Effector CD4-positive, alpha-beta T cell (primary cell): ENCODE measurements around the gene LRRTM4.
"Not testable (repeated sequence)": the region's sequence is repeated elsewhere in the genome, so short reads cannot be mapped to it uniquely, and the experiment has no call there.

Experiments
- DNase-seq: peaks from one replicate; pipeline ENCODE4 v3.0.0-alpha.2; 2020

LRRTM4 gene

DNA sequence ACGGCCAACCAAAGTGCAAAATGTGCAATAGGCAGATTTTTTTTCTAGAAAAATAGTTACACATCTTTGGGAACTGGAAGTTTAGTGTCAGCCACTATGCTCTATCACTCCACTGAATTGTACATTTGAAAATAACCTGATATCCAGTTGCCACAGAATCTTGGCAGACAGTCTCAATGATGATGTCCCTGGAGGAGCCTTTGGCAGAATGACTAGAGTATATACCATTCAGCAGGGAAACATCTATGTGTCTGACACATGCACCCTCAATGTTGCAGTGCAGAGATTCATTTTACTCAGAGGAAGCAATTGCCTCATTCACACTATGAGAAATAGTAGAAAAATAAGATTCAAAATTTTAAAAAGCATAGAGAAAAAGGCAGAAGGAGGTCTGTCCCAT is 475.8 kb downstream of the LRRTM4 start:
- DNase-seq: no peak

DNA sequence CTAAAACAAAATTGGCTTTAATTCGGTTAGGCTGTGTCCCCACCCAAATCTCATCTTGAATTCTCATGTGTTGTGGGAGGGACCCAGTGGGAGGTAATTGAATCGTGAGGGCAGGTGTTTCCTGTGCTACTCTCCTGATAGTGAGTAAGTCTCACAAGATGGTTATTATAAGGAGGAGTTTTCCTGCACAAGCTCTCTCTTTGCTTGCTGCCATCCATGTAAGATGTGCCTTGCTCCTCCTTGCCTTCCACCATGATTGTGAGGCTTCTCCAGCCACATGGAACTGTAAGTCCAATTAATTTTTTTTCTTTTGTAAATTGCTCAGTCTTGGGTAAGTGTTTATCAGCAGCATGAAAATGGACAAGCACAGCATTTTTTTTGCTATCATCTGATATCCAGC is 476.7 kb downstream of the LRRTM4 start:
- DNase-seq: not testable (repeated sequence)

DNA sequence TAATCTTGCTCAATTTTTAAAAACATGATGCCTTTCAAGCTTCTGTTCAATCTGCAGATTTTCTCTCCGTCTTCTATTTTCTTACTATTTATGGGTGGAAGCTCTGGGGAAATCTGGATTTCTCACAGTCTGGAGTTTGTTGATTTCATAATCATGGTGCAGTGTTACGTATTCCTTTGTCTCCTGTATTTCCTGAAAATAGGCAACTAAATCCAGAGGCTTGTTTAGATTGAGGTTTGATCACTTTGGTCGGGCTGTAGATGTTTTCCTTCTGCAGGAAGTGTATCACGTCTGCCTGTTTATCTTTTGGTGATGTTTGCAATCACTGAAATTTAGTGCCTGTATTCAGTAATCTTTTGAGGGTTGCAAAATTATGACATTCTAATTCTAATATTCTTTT is 487.7 kb downstream of the LRRTM4 start:
- no peak for DNase-seq

DNA sequence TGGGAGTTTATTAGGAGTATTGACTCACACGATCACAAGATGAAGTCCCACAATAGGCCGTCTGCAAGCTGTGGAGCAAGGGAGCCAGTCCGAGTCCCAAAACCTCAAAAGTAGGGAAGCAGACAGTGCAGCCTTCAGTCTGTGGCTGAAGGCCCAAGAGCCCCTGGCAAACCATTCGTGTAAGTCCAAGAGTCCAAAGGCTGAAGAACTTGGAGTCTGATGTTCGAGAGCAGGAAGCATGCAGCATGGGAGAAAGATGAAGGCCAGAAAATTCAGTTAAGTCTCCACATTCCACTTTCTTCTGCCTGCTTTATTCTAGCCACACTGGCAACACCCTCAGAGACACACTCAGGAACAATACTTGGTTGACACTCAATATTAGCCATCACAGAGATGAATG is 492.9 kb downstream of the LRRTM4 start:
- not testable (repeated sequence) for DNase-seq

DNA sequence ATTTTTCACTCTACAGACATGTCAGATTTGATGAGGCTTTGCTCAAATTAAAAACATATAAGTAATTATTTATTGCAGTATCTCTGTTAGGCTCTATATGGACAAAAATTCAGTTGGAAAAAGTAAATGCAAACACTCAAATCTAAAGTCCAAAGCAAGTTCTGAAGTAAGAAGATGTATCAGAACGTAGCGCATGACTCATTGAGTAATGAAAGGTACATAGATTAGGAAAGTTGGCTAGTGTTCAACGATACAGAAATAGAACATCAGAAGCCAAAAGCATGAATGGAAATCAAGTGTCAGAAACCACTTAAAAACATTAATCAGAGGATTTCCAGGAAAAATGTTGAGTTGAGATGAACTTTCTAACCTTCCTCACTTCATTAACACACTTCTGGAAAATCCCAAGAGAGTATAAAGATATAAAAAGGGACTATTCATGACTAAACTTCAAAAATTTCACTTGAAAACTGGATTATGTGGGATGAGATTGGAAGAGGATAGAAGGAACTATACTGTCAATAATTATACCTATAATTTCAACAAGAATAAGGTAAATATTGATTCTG is 494.1 kb downstream of the LRRTM4 start:
- DNase-seq: no peak

DNA sequence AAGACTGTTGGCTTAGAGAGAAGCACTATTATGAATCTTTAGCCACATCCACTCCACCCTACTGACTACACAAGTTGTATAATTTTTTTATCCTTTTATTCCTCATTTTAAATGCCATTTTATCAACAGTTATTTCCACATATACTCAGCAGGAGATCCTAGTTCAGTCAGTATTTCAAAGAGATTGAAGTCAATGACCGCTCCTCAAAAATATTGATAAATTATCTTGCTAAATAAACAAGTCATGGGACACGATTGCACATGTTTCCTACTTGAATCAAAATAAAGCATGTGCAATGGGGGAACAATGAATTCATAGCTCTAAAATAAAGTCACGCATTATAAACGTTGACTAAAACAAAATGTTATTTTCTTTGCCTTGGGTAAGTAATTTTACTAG is 496.5 kb downstream of the LRRTM4 start:
- no peak for DNase-seq

DNA sequence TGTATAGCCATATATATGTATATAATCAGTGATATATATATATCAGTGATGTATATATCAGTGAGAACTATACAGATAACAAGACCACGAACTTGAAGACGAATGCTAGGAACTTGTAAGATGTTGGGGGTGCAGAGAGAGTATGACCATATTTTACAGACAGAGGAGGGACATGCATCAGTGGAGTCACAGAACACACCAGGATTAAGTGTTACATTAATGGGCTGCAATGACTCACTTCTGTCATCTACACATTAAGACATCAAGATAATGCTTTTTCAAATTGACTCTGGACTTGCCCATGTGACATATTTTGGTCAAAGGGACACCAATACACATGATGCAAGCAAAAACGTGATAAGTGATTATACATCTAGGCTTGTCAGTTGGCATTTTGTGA is 501.0 kb downstream of the LRRTM4 start:
- DNase-seq: no peak

DNA sequence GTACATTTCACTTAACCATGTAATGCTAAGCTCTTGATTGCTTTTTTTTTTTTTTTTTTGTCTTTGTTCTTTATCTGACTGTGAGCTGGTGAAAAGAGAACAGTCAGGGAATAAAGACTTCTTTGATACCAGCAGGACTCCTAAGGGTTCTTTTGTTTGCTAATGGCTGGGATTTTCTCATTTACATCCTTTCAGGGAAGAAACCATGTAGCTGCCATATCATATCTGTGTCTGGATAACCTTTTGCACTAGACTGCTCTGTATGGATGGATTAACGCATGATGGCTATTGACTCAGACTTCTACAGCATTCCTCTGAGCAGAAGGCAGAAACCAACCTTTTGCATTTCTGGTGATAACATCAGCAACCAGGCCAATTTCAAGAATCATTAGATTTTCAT is 504.0 kb downstream of the LRRTM4 start:
- DNase-seq: no peak

DNA sequence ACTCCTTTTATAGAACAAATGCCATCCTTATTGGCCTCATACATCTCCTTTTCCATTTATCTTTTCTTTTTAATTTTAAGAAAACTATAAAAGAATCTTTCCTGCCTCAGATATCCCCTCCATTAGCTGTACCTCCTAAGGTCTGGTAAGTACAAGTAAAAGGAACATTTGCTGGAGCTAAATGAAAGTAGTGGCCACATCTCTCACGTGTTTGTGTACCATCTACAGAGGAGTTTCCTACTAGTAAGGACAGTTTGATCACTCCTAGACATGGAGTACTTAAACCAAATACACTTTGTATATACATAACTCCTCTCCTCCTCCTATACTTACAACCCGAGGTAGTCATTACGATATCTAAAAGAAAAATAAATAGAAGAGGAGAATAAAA is 504.8 kb downstream of the LRRTM4 start:
- DNase-seq: no peak

DNA sequence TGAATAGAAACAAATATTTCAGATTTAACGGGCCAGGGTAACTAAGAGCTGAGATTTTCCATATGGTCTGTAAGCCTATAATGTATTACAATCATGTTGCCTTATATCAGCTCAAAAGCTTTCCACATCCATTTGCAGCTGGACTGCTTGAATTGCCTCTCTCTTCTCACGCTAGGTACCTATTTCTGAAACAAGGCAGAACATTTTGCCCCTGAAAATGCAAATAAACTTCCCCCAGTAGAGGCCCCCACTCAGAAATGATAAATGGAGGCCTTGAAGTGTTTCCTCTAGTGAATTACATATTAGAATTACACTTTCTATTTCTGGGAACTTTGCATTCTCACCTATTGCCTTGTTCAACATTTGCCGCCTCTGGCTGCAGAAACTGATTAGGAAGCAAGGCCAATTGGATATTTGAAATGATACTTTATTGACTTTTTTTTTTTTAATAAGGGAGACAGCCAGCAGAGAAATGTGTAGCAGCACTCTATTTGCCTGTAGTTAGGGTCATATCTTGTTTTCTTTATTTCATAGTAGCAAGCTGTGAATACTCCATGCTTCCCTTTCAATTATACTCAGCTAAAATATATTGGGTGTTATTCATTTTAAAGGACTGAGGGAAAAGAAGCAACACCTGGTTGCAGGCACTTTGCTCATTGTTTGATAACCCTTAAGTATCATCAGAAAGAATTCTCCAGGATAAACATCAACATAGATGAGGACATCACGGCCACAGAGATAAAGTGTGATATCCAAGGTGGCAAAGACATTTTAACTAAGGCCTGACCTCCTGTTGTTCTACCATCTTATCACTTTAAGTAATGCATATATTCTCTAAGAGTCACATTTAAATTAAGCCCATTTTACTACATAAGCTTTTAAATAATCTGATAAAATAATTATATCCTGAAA is 505.5 kb downstream of the LRRTM4 start:
- DNase-seq: no peak

DNA sequence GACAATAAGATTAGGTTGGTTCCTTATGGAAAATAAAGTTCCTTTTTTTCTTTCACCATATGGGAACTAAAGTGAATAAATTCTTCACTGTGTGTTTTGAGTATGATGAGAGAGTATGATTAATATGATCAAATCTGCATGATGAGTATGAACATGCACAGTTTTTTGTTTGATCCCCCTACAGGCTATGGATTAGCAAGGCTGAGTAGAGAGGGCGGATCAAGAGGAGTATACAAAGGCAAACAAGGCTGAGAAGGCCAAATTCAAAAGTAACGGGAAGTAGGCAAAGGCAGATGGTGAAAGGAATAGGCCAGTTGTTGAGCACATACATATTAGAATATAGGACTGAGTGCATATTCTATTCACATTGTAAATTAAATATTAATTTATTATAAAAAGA is 508.2 kb downstream of the LRRTM4 start:
- DNase-seq: no peak

DNA sequence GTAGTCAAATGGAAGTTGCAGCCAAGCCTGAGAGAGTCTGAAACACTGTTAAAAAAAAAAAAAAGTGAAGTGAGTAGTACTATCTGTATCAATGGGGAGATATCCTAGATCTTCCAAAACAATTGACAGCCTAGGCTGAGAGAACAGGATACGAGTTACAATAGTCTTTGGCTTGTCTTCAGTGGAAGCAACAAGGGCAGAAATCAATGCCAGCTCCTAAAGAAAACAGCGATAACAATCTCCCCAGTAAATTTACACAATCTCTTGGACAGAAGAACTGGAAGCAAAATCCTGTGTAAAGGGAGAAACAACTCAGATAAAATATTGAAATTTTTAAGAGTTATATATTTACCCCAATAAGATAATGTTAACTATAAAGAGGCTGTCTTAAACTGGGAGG is 508.7 kb downstream of the LRRTM4 start:
- DNase-seq: no peak

DNA sequence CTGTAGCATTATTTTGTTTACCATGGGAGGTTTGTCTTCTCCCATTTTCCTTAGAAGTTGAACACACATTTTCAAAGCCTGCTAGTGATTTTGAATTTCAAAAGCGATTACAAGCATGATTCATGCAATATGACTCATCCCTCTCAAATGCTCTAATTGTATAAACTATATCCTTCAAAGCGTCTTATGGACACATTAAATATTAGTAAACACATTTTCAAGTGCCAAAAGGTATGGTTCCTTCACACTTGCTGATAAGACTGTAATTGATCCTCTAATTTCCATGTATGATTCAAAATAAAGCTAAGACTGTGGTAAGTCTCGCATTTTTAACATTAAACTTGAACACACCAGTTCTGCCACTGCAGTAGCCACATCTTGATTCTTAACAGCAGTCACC is 512.9 kb downstream of the LRRTM4 start:
- DNase-seq: no peak

DNA sequence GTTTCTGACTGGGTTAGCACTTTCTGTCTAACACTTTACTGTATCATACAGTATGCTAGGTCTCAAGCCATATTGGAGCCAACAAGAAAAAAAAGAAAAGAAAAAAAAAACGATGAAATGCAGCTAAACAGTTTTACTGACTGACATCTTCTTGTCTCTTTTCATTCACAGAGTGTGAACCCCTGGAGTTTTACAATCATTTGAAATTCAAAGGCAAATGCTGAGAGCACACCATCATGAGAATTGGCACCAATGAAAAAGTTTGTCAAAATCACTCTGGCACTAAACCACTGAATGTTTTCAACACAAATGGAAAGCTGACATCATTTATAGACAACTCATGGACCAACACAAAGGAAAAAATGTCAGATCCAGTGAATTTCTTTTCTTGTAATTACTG is 513.3 kb downstream of the LRRTM4 start:
- no peak for DNase-seq

DNA sequence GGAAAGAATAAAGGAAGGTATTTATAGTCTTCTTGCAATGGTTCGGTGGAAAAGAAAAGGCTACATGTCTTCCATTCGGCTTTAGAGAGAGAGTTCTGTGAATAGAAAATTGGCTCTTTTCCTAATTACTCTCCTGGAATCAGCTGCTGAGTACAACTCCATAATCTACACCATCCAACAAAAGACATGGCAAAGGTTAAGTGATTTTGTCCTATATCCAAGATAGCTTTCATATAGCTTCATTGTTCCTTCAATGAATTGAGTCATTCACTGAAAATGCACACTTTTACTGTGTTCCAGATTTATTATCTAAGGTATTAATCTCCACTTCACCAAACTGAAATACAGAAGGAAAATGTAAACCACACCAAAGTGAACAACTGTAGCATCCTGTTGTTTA is 514.5 kb downstream of the LRRTM4 start:
- no peak for DNase-seq

DNA sequence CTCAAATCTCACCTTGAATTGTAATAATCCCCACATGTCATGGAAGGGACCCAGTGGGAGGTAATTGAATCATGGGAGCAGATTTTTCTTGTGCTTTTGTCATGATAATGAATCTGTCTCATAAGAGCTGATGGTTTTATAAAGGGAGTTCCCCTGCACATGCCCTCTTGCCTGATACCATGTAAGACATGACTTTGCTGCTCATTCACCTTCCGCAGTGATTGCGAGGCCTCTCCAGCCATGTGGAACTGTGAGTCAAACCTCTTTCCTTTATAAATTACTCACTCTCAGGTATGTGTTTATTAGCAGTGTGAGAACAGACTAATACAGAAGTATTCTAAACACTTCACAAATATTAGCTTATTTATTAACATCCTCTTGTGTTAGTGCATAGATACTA is 516.7 kb downstream of the LRRTM4 start:
- DNase-seq: no peak

DNA sequence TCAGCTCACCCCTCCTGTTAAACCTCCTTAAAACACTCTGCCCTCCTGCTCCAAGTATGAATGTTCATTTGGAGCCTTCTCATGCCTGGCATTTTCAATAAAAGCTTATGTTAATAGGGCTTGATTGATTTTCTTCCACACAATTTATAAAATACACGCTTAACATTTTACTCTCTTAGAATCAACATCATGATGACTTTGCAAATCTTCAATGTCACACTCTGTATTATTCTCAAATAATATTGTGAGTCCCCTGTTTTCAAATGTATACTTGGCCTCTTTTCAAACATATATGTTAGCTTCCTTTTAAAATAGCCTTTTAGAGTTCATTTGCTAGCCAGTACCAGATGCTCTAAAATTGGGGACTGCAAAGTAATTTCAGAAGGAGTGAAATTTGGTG is 520.3 kb downstream of the LRRTM4 start:
- DNase-seq: no peak

DNA sequence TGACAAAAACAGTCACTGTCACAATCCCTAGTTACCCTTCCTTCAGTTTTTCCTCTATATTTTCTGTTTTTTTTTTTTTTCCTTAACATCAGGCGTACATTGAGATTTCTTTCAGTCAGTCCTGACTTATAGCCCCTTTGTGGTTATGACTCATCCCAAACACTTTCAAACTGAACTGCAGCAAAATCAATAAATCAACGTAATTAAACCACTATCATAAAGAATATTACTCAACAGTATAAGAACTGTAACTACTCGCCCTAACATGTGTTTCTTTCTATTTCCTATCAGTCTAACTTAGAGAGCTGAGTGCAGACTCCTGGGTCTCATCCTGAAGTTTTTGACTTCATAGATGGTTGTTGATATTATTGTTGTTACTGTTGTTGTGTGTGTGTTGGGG is 523.5 kb downstream of the LRRTM4 start:
- DNase-seq: no peak

DNA sequence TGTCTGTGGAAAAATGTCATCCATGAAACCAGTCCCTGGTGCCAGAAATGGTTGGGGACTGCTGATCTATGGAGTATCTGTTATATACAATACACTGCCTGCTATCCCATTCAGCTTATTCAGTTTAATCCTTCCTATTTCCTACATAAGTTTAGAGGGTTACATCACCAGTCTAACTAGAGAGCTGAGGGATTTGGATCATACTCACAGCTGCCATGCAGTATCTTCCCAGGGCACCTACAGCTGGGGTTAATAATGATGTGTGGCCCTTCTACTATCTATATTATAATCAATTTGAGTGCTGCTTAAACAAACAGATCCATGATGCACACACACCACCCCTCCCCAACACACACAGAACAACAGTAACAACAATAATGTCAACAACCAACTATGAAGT is 524.0 kb downstream of the LRRTM4 start:
- no peak for DNase-seq

DNA sequence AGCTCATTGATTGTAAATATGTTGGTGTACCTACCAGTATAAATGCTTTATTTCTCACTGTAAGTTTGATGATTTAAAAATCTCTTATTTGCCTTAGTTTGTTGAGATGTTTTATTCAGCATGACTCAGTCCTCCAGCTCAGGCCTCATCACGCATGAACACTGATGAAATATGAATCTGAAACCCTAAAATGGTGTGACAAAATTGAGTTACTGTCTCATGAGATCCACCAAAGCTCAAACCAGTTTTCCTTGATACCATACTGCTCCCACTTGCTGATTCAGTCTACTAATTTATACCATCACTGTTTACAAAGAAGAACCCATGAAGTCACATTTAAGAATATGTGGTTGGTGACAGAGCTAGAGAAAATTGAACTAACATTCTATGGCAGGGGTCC is 524.9 kb downstream of the LRRTM4 start:
- no peak for DNase-seq

DNA sequence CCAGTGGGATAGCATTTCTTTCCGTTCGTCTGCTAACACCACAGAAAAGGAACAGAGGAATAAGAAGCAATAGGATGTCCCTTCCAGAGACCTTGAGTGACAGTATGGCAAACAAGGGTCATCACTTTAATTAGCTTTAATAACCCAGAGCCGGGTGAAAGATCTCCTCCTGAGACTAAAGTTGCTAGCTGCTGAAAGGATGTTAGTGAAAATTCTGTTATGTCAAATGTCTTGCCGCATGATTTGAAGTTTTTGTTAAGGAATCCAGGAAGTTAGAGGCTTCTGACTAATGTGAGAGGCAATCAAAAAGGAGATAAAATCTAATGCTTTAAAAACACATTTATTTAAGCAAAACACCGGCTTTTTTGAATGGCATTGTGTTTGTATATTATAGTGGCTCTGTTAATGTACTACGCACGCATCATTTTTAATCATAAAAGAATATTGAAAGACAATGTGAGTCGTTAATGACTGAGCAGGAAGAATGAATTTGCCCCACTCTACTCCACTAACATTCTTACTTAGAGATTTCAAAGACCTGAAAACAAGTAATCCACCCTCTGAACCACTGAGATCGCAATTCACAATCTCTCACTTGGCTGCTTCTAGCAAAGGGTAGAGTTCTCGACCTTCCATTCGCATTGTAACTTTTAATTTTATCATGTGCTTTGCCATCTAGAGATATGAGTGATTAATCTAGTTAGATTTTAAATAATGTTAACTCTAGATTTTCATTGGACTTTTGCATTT is 536.6 kb downstream of the LRRTM4 start:
- DNase-seq: no peak

DNA sequence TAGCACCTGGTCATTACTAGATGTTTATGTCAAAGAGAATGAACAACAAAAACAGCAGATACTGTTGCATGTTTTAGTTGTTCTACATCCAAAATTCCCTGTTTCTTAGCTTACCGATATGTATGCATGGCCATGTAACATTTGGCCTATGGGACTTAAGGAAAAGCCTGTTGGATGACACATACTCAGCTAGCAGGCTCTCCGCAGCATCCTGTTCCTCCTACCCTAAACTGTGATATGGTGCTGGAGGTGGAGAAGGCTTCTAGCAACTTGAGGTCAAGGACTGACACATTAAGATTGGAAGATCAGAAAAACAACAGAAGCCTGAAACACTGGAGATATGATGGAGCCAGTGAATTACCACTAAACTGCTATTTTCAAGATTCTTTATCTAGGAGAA is 537.8 kb downstream of the LRRTM4 start:
- DNase-seq: no peak

DNA sequence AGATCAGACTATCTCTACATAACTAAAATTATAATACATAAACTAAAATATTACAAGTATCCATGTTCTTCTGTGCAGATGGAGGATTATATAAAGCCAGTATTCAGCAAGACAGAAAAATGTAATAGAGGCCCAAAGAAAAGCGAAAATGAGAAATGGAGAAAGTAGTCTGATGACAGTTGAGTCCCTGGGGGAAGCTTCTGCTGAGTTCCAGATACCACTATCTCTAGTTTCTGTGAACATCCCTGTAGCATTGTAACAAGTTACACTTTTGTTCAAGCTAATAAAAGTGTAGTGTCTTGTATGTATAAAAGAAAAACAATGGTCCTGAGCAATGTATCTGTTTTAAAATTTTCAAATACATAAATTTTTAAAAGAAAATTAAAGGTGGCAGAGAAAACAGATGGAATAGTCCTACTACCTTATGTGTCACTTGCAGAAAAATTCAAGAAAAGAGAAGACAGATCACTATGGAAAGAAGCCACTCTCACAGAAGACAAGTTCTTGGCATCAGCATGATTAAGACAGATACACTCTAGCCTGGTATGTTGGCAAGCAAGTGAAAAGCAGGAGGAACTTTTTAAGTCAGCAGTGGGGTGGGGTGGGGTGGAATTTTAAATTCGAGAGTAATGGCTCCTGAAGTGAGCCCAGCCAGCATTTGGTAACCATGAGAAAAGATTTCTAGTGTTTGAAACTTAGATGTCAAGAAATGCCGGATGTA is 541.9 kb downstream of the LRRTM4 start:
- DNase-seq: no peak
